H1 (cell line): ENCODE data around the gene LCORL. TPM values are rescaled to one million over a fixed set of nuclear protein-coding genes. Genes with fewer than 3 reads are reported as not detected.

Experiments used
- EZH2 ChIP-seq: fragments of 200-600 bp; sonication (generic); IDR thresholded peaks from 2 replicates; pipeline ENCODE4 v1.7.1; 2012; ENCODE audit warnings: low read depth, mild to moderate bottlenecking, moderate library complexity, low read length, inconsistent platforms; ENCODE audit not compliant: severe bottlenecking
- GABPA ChIP-seq: IDR thresholded peaks from 2 replicates; pipeline ENCODE4 v1.6.1; 2011; ENCODE audit warnings: mild to moderate bottlenecking, low read length, moderate library complexity, borderline replicate concordance; ENCODE audit not compliant: insufficient read depth
- GTF2F1 ChIP-seq: IDR thresholded peaks from 2 replicates; pipeline ENCODE4 v1.6.1; 2012; ENCODE audit warnings: low read depth, low read length, improper control_type of control experiment, borderline replicate concordance
- HDAC6 ChIP-seq: IDR thresholded peaks from one replicate; pipeline ENCODE4 v1.7.1; 2012; ENCODE audit warnings: low read depth, mild to moderate bottlenecking, inconsistent platforms, low read length, moderate library complexity
- SIRT6 ChIP-seq: IDR thresholded peaks from one replicate; pipeline ENCODE4 v1.7.1; 2012; ENCODE audit warnings: low read length, inconsistent platforms
- TEAD4 ChIP-seq: IDR thresholded peaks from 2 replicates; pipeline ENCODE4 v1.6.1; 2012; ENCODE audit warnings: low read depth, low read length, inconsistent platforms, mixed read lengths
- polyA plus RNA-seq, 7 experiments: library from polyadenylated mRNA; depleted of rRNA in 3 of 7; stranded (reverse) in 5 of 7; unstranded in 2 of 7; fragments of >200 nt in 5 of 7; fragments of 200-250 nt in 2 of 7; gene quantifications; 1 replicate in 5 of 7; 2 replicates in 1 of 7; 4 replicates in 1 of 7; pipeline versions ENCODE4 v1.2.1 to v1.2.3, GENCODE V29; 2011 to 2013; ENCODE audit warnings: missing spikeins in 2 of 7, mixed read lengths in 2 of 7
- total RNA-seq: library from RNA; stranded (reverse); fragmentation: NEBNext Ultra II Directional; extraction: Animal tissue kit (Norgen Biotek cat#: 25700); gene quantifications from 2 replicates; pipeline ENCODE4 v1.2.1, GENCODE V29; 2021

The LCORL gene
- total and polyA plus RNA-seq, 2 of the 8 experiments (the other 6 are each of a cell fraction or from before 2014, with no cell fraction given): 2.2 to 19.2 TPM

DNA sequence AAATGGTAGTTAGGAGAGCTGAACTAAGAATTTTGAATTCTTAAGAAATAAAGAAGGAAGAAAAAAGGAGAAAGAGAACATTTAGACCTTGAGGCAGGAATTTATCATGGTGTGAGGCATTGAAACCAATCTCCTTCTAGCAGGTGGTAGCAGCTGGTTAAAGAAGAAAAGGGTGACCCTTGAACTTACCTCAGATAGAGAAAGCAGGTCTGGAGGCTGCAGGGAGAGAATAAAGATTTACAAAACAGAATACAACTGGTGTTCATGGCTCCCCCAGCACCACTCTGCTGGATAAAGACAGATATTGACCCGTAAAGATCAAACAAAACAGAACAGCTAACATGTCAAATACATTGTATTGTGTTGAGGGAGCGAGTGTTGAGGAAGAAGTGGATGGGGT, 154.7 kb downstream of the LCORL start (continued):
- no peak for TF ChIP-seq EZH2
- no peak for TF ChIP-seq GABPA
- no peak for TF ChIP-seq HDAC6
- TF ChIP-seq TEAD4: no peak
- TF ChIP-seq GTF2F1: no peak
- no peak for TF ChIP-seq SIRT6
- TF ChIP-seq, all 59 proteins: peak for 0
